GM19324 (cell line): Measurements from ENCODE around the gene DCBLD2.
A peak's percentile ranks its signal among the peaks of the same experiment; 100 is the strongest.
"Not testable (repeated sequence)": the region's sequence is repeated elsewhere in the genome, so short reads cannot be mapped to it uniquely, and the experiment has no call there.

ENCODE experiments used
- ATAC-seq: cut with Tn5 transposase; IDR thresholded peaks from one replicate; pipeline ENCODE4 v1.9.1; 2021; ENCODE audit warnings: mild to moderate bottlenecking, moderate library complexity; ENCODE audit not compliant: unreplicated experiment, low FRiP score

The DCBLD2 gene

DNA sequence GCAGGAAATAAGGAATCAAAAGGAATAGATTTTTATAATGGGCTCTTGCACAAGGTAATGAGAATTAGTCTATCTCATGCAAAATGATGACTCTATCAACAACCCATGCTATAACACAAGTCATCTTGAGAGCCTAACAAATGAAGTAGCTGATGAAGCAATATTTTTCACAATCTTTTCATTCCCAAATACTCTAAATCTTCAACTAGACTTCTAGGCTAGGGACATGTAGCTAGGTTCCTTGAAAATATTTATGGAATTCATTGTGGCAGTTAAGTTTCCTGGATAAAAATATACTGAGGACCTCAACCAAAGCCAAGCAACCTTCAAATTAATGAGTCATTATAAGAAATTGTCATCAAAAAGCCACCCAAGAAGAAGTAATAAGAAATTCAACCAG, 55.4 kb downstream of the DCBLD2 start:
- no peak for ATAC-seq

DNA sequence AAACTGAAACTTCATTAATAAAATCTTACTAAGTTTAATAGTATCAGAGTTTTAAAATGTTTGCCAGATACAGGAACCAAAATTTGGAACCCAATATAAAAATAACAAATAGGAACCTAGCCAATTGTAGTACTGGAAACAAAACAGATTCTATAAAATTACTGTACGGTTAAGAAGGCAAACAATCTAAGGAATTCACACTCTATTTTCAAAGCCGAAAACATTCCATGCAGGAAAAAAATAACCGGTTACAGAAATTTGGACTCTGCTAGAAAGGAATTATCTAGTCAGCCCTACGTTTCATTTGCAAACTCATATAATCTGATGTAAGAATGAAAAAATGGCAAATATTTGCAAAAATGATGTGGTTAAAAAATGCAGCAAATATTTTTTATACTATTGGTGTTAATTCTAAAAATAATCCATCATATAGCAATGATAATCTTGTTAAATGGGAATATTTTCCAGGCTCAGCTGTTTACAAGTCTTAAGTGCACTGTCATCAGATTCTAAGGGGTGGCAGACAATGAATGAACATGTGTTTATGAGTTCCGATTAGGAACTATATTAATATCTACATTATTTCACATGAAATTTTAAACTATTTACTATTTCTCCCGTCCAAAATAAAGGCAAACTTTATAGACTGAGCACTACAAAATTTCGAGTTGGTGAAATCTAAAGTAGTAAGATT, 58.1 kb downstream of the DCBLD2 start:
- ATAC-seq, result no peak

DNA sequence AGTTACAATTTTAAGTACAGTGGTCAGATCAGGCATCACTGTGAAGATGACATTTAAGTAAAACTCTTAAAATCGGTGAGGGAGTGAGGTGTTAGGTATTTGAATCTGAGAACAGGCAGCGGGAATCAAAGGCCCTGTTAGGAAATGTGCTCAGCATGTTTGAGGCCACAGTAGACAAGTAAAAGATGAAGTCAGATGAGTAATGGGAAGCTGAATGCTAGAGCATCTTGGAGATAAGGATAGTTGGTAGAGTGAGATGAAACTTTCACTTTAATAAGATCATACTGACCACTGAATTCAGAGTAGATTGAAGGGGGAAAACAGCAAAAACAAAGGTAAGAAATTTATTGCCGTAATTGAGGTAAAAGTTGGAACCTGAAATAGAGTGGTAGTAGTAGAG, 61.6 kb downstream of the DCBLD2 start:
- no peak for ATAC-seq

DNA sequence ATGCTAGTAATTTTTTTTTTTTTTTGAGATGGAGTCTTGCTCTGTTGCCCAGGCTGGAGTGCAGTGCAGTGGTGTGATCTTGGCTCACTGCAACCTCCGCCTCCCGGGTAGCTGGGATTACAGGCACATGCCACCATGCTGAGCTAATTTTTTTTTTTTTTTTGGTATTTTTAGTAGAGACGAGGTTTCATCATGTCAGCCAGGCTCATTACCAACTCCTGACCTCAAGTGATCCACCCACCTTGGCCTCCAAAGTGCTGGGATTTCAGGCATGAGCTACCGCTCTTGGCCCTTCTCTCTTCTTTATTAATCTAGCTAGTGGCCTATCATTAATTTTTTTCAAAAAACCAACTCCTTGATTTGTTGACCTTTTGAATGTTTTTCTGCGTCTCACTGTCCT, 70.4 kb downstream of the DCBLD2 start:
- ATAC-seq, result not testable (repeated sequence)

DNA sequence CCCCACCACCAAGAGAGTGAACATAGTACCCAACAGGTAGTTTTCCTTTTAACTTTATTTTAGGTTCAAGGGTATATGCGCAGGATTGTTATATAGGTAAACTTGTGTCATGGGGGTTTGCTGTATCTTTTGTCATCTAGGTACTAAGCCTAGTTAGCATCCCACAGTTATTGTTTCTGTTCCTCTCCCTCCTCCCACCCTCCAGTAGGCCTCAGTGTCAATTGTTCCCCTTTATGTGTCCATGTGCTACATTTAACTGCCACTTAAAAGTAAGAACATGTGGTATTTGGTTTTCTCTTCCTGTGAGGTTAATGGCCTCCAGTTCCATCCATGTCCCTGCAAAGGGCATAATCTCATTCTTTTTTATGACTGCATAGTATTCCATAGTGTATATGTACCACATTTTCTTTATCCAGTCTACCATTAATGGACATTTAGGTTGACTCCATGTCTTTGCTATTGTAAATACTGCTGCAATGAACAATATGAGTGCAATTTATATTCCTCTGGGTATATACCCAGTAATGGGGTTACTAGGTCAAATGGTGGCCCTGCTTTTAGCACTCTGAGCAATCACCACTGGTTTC, 72.2 kb downstream of the DCBLD2 start:
- ATAC-seq, result no peak

DNA sequence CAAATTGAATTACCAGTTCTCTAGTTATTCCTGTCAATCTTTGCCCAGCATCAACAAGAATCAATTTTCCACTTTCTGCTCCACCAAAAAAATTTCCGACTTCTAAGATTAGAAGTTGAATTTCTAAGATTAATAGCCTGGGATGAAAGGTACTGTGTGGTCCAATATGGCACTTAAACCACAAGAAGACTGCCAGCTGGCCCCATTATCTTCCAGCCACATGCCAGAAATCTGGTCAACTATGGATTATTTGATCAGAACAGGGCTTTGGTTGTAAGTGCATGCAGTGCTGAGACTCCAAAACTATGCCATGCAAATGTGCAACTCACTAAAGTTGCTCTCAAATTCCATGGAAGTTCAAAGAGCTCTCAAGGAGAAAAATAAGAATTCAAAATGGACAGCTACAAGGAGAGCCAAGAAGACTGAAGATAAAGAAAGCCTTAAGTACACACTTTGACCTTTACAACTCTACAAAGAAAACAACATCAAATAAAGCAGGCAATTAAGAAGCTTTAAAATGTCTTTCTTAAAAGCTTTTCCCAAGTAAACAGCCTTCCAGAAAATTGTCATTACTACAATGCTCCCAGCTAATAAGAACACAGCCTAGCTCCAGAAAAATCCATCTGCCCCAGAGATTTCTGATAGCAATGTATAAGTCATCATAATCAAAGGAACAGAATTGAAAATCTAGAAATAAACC, 74.1 kb downstream of the DCBLD2 start:
- no peak for ATAC-seq

DNA sequence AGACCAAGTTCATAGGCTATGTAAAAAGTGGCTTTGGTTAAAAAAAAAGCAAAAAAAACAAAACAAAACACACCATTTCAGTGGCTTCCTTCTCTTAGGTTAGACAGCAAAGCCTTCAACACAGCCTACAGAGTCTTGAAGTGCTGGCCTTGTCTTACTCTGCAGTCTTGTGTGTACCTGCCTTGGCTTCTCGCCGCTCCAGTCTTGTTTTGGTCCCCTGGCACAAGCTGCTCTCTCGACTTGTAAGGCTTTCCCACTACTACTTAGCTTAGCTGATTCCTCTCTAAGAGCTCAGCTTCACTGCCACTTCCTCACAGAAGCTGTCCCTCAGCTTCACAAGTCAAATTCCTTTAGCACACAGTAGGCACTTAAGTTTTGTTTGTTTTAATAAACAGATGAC, 75.4 kb downstream of the DCBLD2 start:
- ATAC-seq, result no peak

DNA sequence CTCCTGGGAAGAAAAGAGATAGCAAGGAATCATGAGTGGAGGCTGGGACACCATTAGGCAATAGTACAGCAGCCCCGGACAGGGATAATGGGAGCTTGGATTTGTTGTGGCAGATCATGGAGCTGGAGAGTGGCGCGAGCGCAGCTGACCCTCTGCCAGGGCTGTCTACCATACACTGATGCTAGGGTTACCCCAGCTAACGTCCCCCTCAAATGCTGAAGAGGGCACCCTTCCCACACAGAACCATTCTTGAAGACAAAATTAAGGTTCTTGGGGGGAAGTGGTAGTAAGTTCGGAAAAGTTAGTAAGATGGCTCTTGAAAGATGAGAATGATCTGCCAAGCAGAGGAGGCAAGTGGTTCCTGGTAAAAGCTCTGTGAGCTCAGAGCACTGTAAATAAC, 77.2 kb downstream of the DCBLD2 start:
- no peak for ATAC-seq

DNA sequence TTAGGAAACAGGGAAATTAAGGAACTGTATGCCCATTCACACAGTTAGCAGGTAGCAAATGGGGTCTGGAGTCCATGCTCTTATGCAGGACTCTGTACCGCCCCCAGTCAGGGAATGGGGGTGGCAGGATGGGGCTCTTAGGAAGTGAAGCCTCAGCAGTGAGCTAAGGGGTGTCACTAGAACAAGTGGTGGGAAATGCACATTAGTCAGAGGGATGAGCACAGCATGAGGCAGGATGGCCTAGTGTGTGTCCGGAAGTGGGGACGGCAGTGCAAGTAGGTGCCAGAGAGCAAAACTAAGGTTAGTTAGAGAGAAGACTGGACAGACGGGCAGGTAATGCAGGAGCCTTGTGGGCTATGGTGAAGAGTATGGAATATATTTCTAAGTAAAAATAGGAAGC, 77.7 kb downstream of the DCBLD2 start:
- no peak for ATAC-seq

DNA sequence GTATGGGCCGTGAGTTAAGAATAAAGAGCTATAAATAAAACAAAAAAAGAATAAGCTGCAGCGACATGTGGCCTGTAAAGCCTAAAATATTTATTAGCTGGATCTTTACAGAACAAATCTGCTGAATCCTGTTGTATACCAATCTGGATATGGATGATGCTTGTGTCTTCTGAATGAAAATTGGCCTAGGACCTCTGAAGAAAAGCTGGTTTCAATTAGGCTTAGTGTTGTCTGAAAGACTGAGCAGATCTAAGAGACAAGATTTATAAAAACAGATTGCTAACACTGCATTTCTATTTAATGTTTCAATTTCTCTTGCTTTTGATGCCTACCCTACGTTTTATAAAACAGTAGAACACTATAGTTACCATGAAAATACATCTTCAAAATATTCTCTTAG, 80.4 kb downstream of the DCBLD2 start:
- no peak for ATAC-seq

DNA sequence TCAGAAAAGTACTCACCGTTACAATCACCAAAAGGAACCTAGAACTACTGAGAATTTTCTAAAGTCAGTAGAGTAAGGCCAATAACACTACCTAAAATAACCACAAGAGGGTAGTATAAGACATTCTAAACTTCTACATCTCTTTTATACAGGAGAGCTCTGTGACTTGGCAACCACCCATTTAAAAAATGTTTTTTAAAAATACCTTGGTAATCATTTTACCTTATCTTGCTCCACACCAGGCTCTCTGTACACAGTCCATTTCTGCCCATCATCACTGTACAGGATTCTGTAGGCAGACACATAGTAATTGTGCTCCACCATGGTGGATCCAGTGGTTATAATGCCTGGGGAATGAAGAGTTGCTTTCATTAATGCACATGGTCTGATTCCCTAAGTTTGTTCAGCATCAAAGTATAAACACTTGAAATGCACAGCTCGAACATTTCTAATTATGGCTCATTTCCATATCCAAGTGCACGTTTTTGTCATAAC, 83.9 kb downstream of the DCBLD2 start:
- ATAC-seq, result peak; percentile 71

DNA sequence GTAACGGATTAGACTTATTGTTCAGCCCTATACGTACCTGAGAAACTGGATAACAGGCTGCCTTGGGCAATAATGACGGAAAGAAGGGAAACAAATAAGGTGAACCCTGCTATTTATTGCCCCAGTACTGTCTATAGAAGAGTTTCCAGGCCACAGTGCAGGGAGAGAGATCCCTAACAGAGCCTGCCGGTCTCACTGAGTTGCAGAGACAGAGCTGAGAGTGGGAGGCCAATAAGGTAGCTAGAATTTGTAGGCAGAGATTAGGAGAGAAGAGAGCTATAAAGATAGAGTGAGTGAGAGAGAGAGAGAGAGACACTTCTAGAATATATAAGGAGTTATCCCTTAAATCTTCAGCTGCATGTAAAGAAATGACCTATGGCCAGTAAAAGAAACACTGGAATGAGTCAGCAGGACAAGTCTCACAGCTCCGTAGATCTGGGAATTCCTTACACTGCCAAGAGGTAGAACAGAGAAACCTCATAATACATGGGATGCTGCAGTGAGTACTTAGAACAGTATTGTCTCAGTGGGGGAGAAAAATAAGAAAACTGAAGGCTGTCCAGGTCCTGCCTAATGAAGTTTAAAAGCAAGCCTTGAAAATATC, 86.6 kb downstream of the DCBLD2 start:
- no peak for ATAC-seq

DNA sequence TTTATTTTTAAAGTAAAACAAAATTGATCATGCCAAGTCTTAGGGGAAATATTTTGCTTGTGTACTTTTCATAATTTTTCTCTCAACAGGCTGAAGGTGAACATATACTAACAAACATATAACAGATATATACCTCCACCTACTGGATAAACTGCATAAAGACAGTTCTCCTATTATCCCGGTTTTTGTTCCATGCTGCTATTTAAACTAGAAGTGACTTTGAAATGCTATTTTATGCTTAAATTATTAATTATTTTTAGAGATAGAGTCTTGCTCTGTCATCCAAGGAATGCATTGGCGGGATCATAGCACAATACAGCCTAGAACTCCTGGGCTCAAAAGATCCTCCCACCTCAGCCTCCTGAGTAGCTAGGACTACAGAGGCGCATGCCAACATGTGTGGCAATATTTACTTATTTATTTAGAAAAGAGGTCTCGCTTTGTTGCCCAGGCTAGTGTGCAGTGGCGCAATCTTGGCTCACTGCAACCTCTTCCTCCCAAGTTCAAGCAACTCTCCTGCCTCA, 88.6 kb downstream of the DCBLD2 start:
- ATAC-seq, result no peak

DNA sequence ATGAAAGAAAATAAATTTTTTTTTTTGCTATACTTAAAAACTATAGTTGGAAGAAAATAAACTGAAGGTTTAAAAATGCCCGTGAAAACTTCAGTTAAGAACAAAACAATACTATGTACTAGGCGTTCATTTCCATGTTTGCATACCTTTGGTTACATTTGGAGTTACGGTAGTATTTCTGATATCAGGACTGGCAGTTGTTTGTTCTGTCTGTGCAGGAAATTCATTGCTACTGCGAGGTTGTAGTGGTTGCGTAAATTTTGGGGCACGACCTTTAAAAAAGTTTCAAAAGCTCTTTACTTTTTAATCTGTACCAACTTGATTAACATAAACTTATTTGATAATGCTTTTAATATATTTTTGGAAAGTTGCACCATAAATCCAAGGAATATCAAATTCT, 90.4 kb downstream of the DCBLD2 start:
- ATAC-seq, result no peak

DNA sequence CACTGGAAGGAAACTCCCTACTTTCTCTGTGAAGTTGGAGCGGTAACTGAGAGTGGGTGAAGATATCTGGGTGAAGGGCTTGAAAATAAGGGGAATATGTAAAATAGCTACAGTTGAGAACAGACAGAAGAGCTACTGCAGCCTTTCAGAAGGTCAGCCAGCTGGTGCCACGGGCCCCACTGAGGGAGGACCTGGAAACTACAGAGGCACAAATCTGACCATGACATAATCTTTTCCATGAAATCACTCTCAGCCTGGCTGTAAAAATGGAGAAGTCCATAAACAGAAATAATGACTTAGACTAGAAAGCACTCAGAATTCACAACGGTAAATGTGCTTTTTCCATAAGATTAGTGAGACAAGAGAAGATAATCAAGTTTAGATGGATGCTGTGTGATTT, 91.9 kb downstream of the DCBLD2 start:
- ATAC-seq, result no peak

DNA sequence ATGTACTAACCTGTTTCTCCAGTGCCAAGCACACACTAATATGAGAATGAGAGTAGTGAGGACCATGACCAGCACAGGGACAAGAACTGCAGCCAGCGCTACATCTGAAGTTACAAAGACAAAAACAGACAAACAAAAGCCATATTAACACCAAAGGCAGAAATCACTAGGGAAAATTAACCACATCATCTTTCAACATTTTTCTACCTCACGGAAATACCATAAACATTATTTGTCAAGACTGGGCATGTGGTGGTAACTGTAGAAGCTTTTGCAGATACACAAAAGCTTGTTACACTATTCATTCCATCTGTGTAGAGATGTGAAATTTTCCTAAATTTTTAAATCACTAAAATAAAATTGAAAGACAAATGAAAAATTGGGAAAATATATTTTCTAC, 93.4 kb downstream of the DCBLD2 start:
- no peak for ATAC-seq

DNA sequence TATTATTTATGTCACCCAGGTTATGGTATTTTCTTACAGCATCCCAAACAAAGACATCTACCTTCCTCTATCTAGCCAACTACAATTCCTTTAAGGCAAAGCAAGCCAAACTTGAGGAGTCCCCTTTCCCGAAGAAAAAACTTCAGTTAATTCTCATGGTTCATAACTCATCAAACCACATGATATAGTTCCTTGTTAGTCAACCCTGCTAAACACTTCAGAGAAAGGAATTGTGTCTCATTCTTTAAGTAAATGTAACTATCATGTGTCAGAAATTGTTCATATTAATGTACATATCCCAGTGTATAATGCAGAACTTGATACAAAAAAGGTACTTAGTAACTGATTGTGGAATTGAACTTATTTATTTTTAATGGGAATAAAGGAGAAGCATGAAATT, 93.9 kb downstream of the DCBLD2 start:
- ATAC-seq, result no peak

DNA sequence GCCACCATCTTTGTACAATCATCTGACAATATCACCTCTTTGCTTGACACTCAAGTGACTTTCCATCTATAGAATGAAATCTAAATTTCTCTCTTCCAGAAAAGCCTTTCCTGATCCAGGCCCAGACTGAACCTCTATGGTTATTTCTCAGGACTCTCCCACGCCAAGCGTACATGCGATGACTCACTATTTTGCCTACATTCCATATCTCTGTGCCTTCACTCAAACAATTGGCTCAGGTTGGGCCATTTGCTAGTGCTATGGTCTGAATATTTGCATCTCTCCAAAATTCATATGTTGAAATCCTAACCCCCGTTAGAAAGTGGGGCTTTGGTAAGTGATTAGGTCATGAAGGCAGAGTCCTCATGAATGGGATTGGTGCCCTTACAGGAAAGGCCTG, 94.5 kb downstream of the DCBLD2 start:
- ATAC-seq, result no peak

DNA sequence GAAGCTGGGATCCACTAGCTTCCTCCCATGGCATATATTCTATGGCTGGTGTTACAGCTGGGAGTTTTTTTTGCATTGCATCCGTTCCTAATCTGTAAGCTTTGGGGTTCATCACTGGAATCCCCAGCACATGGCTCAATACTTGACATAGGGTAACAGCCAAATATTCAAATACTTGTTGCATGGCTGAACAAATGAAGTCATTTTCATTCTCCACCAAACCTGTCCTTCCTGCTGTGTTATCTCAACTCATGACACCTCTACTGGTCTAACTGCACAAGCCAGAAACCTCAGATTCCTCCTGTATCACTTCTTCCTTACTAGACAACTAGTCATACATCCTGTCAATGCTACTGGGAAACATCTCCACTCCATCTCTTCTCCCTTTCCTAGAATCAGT, 95.0 kb downstream of the DCBLD2 start:
- ATAC-seq, result no peak

DNA sequence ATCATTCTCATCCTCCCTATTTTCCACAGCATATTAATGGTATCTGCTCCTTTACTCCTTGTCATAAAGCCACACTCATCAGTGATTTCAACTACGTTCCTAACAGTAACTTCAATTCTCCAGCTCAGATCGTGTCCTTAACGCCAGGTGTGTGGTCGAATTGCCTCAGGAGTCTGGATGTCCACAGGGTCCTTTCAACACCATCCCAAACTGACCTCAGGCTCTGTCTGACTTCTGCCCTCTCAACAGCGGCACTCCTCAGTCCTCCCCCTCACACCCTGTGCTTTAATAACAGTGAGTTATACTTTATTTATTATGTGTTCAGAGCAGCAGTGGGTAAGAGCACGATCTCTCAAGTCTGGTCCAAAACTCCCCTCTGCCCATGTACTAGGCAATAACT, 95.9 kb downstream of the DCBLD2 start:
- ATAC-seq, result no peak

DNA sequence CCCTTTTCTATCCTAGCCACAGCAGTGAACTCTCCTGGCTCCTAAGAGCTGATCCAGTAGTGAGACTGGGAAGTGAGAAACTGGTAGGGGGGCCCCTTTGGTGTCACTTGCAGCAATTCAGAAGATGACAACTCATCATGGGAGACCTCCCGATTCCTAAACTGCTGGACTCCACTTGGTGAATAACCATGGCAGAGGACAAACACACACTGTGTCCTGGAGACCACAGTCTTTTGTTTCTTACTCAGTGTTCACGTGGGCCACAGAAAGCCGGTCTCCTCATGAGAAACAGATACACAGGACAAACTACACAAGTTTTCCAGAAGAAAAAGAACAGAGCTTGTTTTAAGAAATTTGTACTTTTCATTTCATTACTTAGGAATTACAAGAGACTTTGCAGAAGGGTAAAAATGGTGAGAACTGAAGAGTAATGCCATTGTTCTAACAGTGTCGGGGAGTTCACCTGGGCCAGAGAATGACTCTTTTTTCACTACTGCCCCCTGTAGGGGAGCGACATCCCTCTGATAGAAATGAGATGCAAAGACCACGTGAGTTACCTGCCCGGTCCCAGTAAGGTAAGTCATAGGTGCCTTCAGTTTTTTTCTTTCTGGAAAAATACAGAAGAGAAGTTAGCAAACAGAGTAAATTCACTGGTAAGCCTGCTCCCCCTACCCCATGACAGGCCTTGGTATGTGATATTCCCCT, 100.3 kb downstream of the DCBLD2 start:
- ATAC-seq, result no peak
